K562 (cell line): Measurements from ENCODE around the gene DNALI1. TPM values are rescaled to one million over a fixed set of nuclear protein-coding genes. Genes with fewer than 3 reads are reported as not detected.
A peak's percentile ranks its signal among the peaks of the same experiment; 100 is the strongest.

Source experiments
- COPS2 ChIP-seq: fragments of 450-650 bp; conservative IDR thresholded peaks from 2 replicates; pipeline ENCODE4 v1.6.1; 2016; ENCODE audit warnings: mild to moderate bottlenecking, moderate library complexity
- EP300 ChIP-seq: IDR thresholded peaks from 2 replicates; pipeline ENCODE4 v1.6.1; 2012; ENCODE audit warnings: low read length, improper control_type of control experiment
- HDAC1 ChIP-seq, 2 experiments: fragments of 450-650 bp; IDR thresholded peaks; 2 replicates each; pipeline ENCODE4 v1.6.1; 2016 to 2017; ENCODE audit warnings: inconsistent platforms in 1 of 2, mild to moderate bottlenecking in 1 of 2, moderate library complexity in 1 of 2
- PATZ1 ChIP-seq: fragments of 250-450 bp; sonication (Bioruptor Pico); IDR thresholded peaks from 2 replicates; pipeline ENCODE4 v1.5.0; 2020; ENCODE audit warnings: mild to moderate bottlenecking, borderline replicate concordance
- POLR2B ChIP-seq: fragments of 450-650 bp; IDR thresholded peaks from 2 replicates; pipeline ENCODE4 v1.6.1; 2018; ENCODE audit warnings: low read depth; ENCODE audit not compliant: partially characterized antibody
- PYGO2 ChIP-seq: fragments of 450-650 bp; IDR thresholded peaks from 2 replicates; pipeline ENCODE4 v1.6.1; 2016; ENCODE audit warnings: mild to moderate bottlenecking, missing genetic modification characterization, moderate library complexity, missing compliant biosample characterization
- RBBP5 ChIP-seq: fragments of 200-600 bp; sonication (generic); IDR thresholded peaks from 2 replicates; pipeline ENCODE4 v1.6.1; 2012; ENCODE audit warnings: borderline replicate concordance, mild to moderate bottlenecking, low read length, control low read depth, inconsistent platforms; ENCODE audit not compliant: insufficient read depth, poor library complexity, severe bottlenecking
- TRIM24 ChIP-seq, 2 experiments: fragments of 450-650 bp; IDR thresholded peaks; 2 replicates each; pipeline ENCODE4 v1.6.1; 2016
- ZNF175 ChIP-seq: fragments of 200-800 bp; sonication (Bioruptor generic); IDR thresholded peaks from 2 replicates; pipeline ENCODE4 v1.6.1; 2016; ENCODE audit warnings: low read depth, mild to moderate bottlenecking, missing genetic modification characterization, missing compliant biosample characterization
- ZNF586 ChIP-seq: fragments of 450-650 bp; formaldehyde crosslinking; conservative IDR thresholded peaks from 2 replicates; pipeline ENCODE4 v1.4.0; 2020; ENCODE audit warnings: mild to moderate bottlenecking, moderate library complexity
- polyA plus RNA-seq, 8 experiments: library from polyadenylated mRNA; depleted of rRNA in 4 of 8; stranded (reverse) in 5 of 8; unstranded in 3 of 8; fragments of >200 nt; fragmentation: Nextera tagmentation in 2 of 8; fragmentation: Illumina TruSeq in 1 of 8; extraction: Ambion mirVana in 2 of 8; extraction: Trizol in 1 of 8; gene quantifications; 2 replicates each; pipeline versions ENCODE4 v1.2.1 to v1.2.3, GENCODE V29; 2011 to 2014; ENCODE audit warnings: inconsistent platforms in 1 of 8, missing spikeins in 1 of 8
- total RNA-seq, 7 experiments: library from RNA; depleted of rRNA in 6 of 7; stranded (reverse); fragments of >200 nt in 6 of 7; fragmentation: Illumina TruSeq in 2 of 7; extraction: Trizol in 2 of 7; gene quantifications; 2 replicates each; pipeline versions ENCODE4 v1.2.1 to v1.2.3, GENCODE V29; 2011 to 2021; ENCODE audit warnings: low replicate concordance in 1 of 7
- TF ChIP-seq, protein P1 (sequence below): fragments of 450-650 bp; IDR thresholded peaks from 2 replicates; pipeline ENCODE4 v1.6.1; 2018; ENCODE audit warnings: mild to moderate bottlenecking, low read depth; ENCODE audit not compliant: partially characterized antibody
- TF ChIP-seq, protein P2 (sequence below), 2 experiments: fragments of 450-650 bp in 1 of 2; sonication (generic) in 1 of 2; formaldehyde crosslinking in 1 of 2; IDR thresholded peaks; 2 replicates each; pipeline versions ENCODE4 v1.7.1 to v1.9.0; 2016 to 2022; ENCODE audit warnings: inconsistent platforms in 1 of 2, mild to moderate bottlenecking in 1 of 2, missing genetic modification reagents in 1 of 2

The DNALI1 gene
- total and polyA plus RNA-seq, 9 of the 15 experiments (the other 6 are each of a cell fraction or from before 2014, with no cell fraction given): 0.87 to 5.6 (median 1.2) TPM

- TF ChIP-seq, protein P1, sequence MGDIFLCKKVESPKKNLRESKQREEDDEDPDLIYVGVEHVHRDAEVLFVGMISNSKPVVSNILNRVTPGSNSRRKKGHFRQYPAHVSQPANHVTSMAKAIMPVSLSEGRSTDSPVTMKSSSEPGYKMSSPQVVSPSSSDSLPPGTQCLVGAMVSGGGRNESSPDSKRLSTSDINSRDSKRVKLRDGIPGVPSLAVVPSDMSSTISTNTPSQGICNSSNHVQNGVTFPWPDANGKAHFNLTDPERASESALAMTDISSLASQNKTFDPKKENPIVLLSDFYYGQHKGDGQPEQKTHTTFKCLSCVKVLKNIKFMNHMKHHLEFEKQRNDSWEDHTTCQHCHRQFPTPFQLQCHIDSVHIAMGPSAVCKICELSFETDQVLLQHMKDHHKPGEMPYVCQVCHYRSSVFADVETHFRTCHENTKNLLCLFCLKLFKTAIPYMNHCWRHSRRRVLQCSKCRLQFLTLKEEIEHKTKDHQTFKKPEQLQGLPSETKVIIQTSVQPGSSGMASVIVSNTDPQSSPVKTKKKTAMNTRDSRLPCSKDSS: no peak
- TF ChIP-seq PYGO2 (tag): no peak
- no peak for TF ChIP-seq RBBP5
- TF ChIP-seq ZNF175: no peak
- TF ChIP-seq POLR2B: no peak
- TF ChIP-seq PATZ1 (CRISPR knock-in tag): no peak
- TF ChIP-seq TRIM24 (IDR thresholded peaks at IDR 0.05): peak; percentile 38 to 52; a peak in 1 of 4 replicates
- TF ChIP-seq, protein P2, sequence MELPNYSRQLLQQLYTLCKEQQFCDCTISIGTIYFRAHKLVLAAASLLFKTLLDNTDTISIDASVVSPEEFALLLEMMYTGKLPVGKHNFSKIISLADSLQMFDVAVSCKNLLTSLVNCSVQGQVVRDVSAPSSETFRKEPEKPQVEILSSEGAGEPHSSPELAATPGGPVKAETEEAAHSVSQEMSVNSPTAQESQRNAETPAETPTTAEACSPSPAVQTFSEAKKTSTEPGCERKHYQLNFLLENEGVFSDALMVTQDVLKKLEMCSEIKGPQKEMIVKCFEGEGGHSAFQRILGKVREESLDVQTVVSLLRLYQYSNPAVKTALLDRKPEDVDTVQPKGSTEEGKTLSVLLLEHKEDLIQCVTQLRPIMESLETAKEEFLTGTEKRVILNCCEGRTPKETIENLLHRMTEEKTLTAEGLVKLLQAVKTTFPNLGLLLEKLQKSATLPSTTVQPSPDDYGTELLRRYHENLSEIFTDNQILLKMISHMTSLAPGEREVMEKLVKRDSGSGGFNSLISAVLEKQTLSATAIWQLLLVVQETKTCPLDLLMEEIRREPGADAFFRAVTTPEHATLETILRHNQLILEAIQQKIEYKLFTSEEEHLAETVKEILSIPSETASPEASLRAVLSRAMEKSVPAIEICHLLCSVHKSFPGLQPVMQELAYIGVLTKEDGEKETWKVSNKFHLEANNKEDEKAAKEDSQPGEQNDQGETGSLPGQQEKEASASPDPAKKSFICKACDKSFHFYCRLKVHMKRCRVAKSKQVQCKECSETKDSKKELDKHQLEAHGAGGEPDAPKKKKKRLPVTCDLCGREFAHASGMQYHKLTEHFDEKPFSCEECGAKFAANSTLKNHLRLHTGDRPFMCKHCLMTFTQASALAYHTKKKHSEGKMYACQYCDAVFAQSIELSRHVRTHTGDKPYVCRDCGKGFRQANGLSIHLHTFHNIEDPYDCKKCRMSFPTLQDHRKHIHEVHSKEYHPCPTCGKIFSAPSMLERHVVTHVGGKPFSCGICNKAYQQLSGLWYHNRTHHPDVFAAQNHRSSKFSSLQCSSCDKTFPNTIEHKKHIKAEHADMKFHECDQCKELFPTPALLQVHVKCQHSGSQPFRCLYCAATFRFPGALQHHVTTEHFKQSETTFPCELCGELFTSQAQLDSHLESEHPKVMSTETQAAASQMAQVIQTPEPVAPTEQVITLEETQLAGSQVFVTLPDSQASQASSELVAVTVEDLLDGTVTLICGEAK (IDR thresholded peaks at IDR 0.05): no peak
- TF ChIP-seq, protein P2 (CRISPR knock-in tag; IDR thresholded peaks at IDR 0.05): no peak
- peak in 1 of 2 experiments; percentile 29; a peak in 1 of 4 replicates for TF ChIP-seq HDAC1 (IDR thresholded peaks at IDR 0.05)
- peak; percentile 81 for TF ChIP-seq EP300
- no peak for TF ChIP-seq ZNF586
- TF ChIP-seq COPS2: no peak
Observed at GRCh38 chr1:37562984-37563383, 6.2 kb downstream of the DNALI1 start (continued).
